ENCODE data around the gene WFIKKN2.
A peak's percentile ranks its signal among the peaks of the same experiment; 100 is the strongest.

WFIKKN2 gene

DNA sequence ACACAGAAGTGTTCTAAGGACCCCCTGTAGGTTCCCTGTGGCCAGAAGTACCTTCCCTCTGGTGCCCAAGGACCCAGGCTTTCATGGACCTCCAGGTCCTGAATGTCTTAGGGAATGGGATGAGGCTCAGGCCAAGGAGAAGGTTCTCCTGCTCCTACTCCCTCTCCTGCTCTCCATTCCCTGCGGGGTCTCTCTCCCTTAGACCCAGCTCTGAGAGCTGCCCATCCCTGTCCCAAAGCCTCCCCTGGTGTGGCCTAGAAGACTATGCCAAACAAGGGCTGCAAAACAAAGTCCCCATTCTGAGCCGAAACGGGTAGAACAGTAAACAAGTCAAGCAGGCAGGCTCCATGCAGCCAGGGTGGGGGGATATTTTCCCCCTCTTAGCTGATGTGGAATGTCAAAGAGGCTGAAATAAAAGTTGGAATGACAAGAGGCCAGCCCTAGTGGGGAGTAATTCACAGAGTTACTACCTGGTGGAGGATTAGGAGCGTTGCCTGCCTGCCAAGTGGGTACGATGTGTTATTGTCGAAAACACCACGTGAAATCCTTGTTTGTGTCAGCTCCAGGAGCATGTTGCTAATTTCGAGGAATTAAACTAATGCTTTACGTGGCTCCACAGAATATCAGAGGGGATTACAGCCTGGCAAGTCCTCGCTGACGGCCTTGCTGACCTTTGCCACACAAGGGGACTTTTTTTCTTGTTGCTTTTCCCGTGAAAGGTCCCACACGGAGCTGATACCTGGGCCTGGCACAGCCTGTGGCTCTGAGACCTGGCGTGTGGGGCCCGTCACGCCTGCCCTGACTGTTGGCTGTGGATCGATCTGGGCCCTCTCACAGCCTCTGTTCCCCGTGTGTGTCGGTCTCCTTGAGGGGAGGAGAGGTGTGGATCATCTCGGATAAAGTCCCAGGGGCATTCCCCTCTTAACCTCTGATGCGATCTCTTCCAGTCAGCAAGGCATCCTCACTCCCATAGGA, 2.9 kb downstream of the WFIKKN2 start:
- H3K4me3 ChIP-seq (ENCODE audit: low read length), result no peak overlapping the region
- no peak for DNase-seq (ENCODE audit: low read depth)
- no peak for TF ChIP-seq CTCF (IDR thresholded peaks at IDR 0.05; ENCODE audit: insufficient read depth, low read depth, low read length, missing control alignments)

DNA sequence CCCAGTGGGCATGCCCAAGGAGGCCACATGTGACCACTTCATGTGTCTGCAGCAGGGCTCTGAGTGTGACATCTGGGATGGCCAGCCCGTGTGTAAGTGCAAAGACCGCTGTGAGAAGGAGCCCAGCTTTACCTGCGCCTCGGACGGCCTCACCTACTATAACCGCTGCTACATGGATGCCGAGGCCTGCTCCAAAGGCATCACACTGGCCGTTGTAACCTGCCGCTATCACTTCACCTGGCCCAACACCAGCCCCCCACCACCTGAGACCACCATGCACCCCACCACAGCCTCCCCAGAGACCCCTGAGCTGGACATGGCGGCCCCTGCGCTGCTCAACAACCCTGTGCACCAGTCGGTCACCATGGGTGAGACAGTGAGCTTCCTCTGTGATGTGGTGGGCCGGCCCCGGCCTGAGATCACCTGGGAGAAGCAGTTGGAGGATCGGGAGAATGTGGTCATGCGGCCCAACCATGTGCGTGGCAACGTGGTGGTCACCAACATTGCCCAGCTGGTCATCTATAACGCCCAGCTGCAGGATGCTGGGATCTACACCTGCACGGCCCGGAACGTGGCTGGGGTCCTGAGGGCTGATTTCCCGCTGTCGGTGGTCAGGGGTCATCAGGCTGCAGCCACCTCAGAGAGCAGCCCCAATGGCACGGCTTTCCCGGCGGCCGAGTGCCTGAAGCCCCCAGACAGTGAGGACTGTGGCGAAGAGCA, 4.4 kb downstream of the WFIKKN2 start:
- DNase-seq (ENCODE audit: low read depth), result no peak
- no peak for TF ChIP-seq CTCF (IDR thresholded peaks at IDR 0.05; ENCODE audit: insufficient read depth, low read depth, low read length, missing control alignments)
- no peak overlapping the region for H3K4me3 ChIP-seq (ENCODE audit: low read length)

GRCh38 chr17:50840311-50840851, 5.0 kb downstream of the WFIKKN2 start:
- no peak for TF ChIP-seq CTCF (IDR thresholded peaks at IDR 0.05; ENCODE audit: insufficient read depth, low read depth, low read length, missing control alignments)
- no peak for DNase-seq (ENCODE audit: low read depth)
- no peak overlapping the region for H3K4me3 ChIP-seq (ENCODE audit: low read length)

- H3K4me3 ChIP-seq (ENCODE audit: low read length), result no peak overlapping the region
- no peak for TF ChIP-seq CTCF (IDR thresholded peaks at IDR 0.05; ENCODE audit: insufficient read depth, low read depth, low read length, missing control alignments)
- DNase-seq (ENCODE audit: low read depth), result no peak
Measured at GRCh38 chr17:50841277-50841948, 6.0 kb downstream of the WFIKKN2 start.

- peak; percentile 86 for TF ChIP-seq CTCF (IDR thresholded peaks at IDR 0.05; ENCODE audit: insufficient read depth, low read depth, low read length, missing control alignments)
- no peak overlapping the region for H3K4me3 ChIP-seq (ENCODE audit: low read length)
- DNase-seq (ENCODE audit: low read depth), result peak; percentile 74
Measured at GRCh38 chr17:50841949-50842354, 6.6 kb downstream of the WFIKKN2 start.

GRCh38 chr17:50842506-50843149, 7.2 kb downstream of the WFIKKN2 start:
- DNase-seq (ENCODE audit: low read depth), result no peak
- no peak overlapping the region for H3K4me3 ChIP-seq (ENCODE audit: low read length)
- TF ChIP-seq CTCF (IDR thresholded peaks at IDR 0.05; ENCODE audit: insufficient read depth, low read depth, low read length, missing control alignments), result no peak

Data from epithelial cell of esophagus (primary cell).